Measurements from ENCODE around the gene NCMAP. TPM values are rescaled to one million over a fixed set of nuclear protein-coding genes. Genes with fewer than 3 reads are reported as not detected.

The NCMAP gene
- total and polyA plus RNA-seq, 2 of the 4 experiments (the other 2 are of a cell fraction): not detected

DNA sequence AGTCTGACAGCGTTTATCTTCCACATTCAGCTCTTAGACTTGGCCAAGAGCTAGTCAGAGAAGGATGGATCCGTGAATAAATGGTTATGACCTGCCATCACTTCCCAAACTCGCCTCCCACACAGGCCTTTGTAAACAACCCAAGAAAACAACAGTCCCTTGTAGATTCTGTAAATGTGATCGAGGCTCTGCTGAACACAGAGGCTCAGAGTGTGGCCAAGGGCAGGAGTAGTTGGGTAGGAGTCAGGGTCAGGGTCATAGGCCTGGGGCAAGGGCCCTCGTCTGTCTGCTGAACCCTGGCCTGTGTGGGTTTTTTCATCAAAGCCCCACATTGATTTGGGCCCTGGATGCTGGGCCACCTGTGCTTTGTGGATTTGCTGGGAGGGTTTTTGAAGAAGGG is 32.7 kb downstream of the NCMAP start:
- H3K4me1 ChIP-seq (ENCODE audit: control insufficient read depth, insufficient read depth, low read length): no peaks in the 10 kb centered on the region
- H2BK120ac ChIP-seq (ENCODE audit: low read depth, low read length): no peak overlapping the region
- ATAC-seq (ENCODE audit: low read depth) (no peak), DNase-seq (no peak)
- no TSS peak for BruUV-seq (replicated peaks)
- H3K4me3 ChIP-seq (ENCODE audit: insufficient read depth, low read depth, low read length): no peak overlapping the region
- H3K27me3 ChIP-seq (ENCODE audit: control insufficient read depth, insufficient read depth, low read length): peaks cover 42% of the 10 kb centered on the region
- no peak overlapping the region for H2BK15ac ChIP-seq (ENCODE audit: low read depth, low read length)
- H4K8ac ChIP-seq (ENCODE audit: low read depth in 2 of 2, low read length in 2 of 2): no peak overlapping the region
- no peaks in the 10 kb centered on the region for H3K9me1 ChIP-seq (ENCODE audit: insufficient read depth, low read length)
- no peak overlapping the region for H2AFZ ChIP-seq (replicated peaks; ENCODE audit: low read length, poor library complexity)
- no peak overlapping the region for H2BK5ac ChIP-seq (ENCODE audit: low read depth, low read length, poor library complexity, severe bottlenecking)
- CTCF ChIA-PET: no interaction called here
- in situ Hi-C loops (cut with MboI; ENCODE audit: low sequenced_read_pairs): no loop called here
- TF ChIP-seq MAFK (IDR thresholded peaks at IDR 0.05; ENCODE audit: low read depth, low read length) (no peak), RCOR1 (IDR thresholded peaks at IDR 0.05; ENCODE audit: insufficient replicate concordance, low read length) (no peak), MAZ (IDR thresholded peaks at IDR 0.05; ENCODE audit: borderline replicate concordance, low read depth, low read length) (no peak)
- TF ChIP-seq, protein P1, sequence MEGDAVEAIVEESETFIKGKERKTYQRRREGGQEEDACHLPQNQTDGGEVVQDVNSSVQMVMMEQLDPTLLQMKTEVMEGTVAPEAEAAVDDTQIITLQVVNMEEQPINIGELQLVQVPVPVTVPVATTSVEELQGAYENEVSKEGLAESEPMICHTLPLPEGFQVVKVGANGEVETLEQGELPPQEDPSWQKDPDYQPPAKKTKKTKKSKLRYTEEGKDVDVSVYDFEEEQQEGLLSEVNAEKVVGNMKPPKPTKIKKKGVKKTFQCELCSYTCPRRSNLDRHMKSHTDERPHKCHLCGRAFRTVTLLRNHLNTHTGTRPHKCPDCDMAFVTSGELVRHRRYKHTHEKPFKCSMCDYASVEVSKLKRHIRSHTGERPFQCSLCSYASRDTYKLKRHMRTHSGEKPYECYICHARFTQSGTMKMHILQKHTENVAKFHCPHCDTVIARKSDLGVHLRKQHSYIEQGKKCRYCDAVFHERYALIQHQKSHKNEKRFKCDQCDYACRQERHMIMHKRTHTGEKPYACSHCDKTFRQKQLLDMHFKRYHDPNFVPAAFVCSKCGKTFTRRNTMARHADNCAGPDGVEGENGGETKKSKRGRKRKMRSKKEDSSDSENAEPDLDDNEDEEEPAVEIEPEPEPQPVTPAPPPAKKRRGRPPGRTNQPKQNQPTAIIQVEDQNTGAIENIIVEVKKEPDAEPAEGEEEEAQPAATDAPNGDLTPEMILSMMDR (conservative IDR thresholded peaks at IDR 0.05; ENCODE audit: low read depth, low read length): no peak
- no peak overlapping the region for H3K14ac ChIP-seq (replicated peaks; ENCODE audit: low read depth, low read length)
- H3K36me3 ChIP-seq (ENCODE audit: control insufficient read depth, insufficient read depth, low read length): no peaks in the 10 kb centered on the region
- H3K9me3 ChIP-seq (ENCODE audit: control insufficient read depth, insufficient read depth, low read length): no peaks in the 10 kb centered on the region
- intact Hi-C loops (cut with micrococcal nuclease): loop anchor here (10.0 kb wide), 1 partner anchor 194 kb away; no protein-coding TSS in a partner anchor
- no peak overlapping the region for H3K9ac ChIP-seq (ENCODE audit: low read depth, low read length)
- no peak overlapping the region for H3K18ac ChIP-seq (ENCODE audit: low read depth, low read length)
- no peak overlapping the region for H3K56ac ChIP-seq (ENCODE audit: extremely low read depth, insufficient read depth, low read length)
- H2BK20ac ChIP-seq (ENCODE audit: low read depth, low read length): no peak overlapping the region
- WGBS, 2 experiments (ENCODE audit: extremely low coverage in 2 of 2, insufficient read length in 1 of 2): no CpG with 5 or more reads among the region's 5 CpGs
- H3K23ac ChIP-seq (ENCODE audit: low read depth, low read length): no peak overlapping the region
- H2AK9ac ChIP-seq (replicated peaks; ENCODE audit: low read depth, low read length, poor library complexity): no peak overlapping the region
- H4K5ac ChIP-seq (ENCODE audit: low read depth, low read length): no peak overlapping the region
- no peak overlapping the region for H3K4me2 ChIP-seq (ENCODE audit: low read depth, low read length)
- no peaks in the 10 kb centered on the region for H4K20me1 ChIP-seq (ENCODE audit: insufficient read depth, low read length)
- H3K4ac ChIP-seq (ENCODE audit: low read depth, low read length): no peak overlapping the region
- H2AK5ac ChIP-seq (ENCODE audit: low read depth, low read length): no peak overlapping the region
- no peak overlapping the region for H4K91ac ChIP-seq (ENCODE audit: insufficient read depth, low read depth, low read length)
- H3K79me1 ChIP-seq (ENCODE audit: low read depth in 1 of 2, low read length in 2 of 2): no peaks in the 10 kb centered on the region
- dilution Hi-C loops (cut with HindIII; ENCODE audit: low sequenced_read_pairs, unreplicated experiment): no loop called here
- H3K27ac ChIP-seq (ENCODE audit: insufficient read depth, low read length): no peak overlapping the region
- POLR2A ChIA-PET (ENCODE audit: unreplicated experiment): no interaction called here
